GM18907 (cell line): ENCODE measurements around the gene PLCB1.

Experiments used
- ATAC-seq: cut with Tn5 transposase; IDR thresholded peaks from one replicate; pipeline ENCODE4 v1.9.1; 2021; ENCODE audit warnings: mild to moderate bottlenecking, moderate library complexity; ENCODE audit not compliant: unreplicated experiment

The PLCB1 gene

GRCh38 chr20:8208226-8208625 is 76.2 kb downstream of the PLCB1 start:
- ATAC-seq: no peak

GRCh38 chr20:8209061-8209460 is 77.0 kb downstream of the PLCB1 start:
- ATAC-seq: peak; percentile 46

GRCh38 chr20:8210749-8211148 is 78.7 kb downstream of the PLCB1 start:
- no peak for ATAC-seq

- no peak for ATAC-seq
These were observed 80.2 kb downstream of the PLCB1 start for GRCh38 chr20:8212286-8212685.

GRCh38 chr20:8213270-8213669 is 81.2 kb downstream of the PLCB1 start:
- no peak for ATAC-seq

- ATAC-seq: peak; percentile 92
These were observed 81.9 kb downstream of the PLCB1 start for GRCh38 chr20:8213831-8214587.

- no peak for ATAC-seq
These were observed 83.3 kb downstream of the PLCB1 start for GRCh38 chr20:8215361-8215781.

GRCh38 chr20:8216375-8217200 is 84.5 kb downstream of the PLCB1 start:
- no peak for ATAC-seq

- no peak for ATAC-seq
These were observed 86.8 kb downstream of the PLCB1 start for GRCh38 chr20:8218861-8219260.

GRCh38 chr20:8219403-8219802 is 87.3 kb downstream of the PLCB1 start:
- no peak for ATAC-seq

- ATAC-seq: no peak
These were observed 88.7 kb downstream of the PLCB1 start for GRCh38 chr20:8220716-8221115.

- peak; percentile 74 for ATAC-seq
These were observed 89.9 kb downstream of the PLCB1 start for GRCh38 chr20:8221887-8222419.

- ATAC-seq: no peak
These were observed 91.2 kb downstream of the PLCB1 start for GRCh38 chr20:8223091-8223870.

GRCh38 chr20:8225658-8226057 is 93.6 kb downstream of the PLCB1 start:
- no peak for ATAC-seq

- ATAC-seq: no peak
These were observed 94.0 kb downstream of the PLCB1 start for GRCh38 chr20:8226106-8226505.

- ATAC-seq: no peak
These were observed 95.2 kb downstream of the PLCB1 start for GRCh38 chr20:8227293-8227692.

GRCh38 chr20:8228315-8228714 is 96.2 kb downstream of the PLCB1 start:
- ATAC-seq: no peak

- no peak for ATAC-seq
These were observed 97.0 kb downstream of the PLCB1 start for GRCh38 chr20:8229090-8229489.

GRCh38 chr20:8231038-8231437 is 99.0 kb downstream of the PLCB1 start:
- ATAC-seq: no peak

- no peak for ATAC-seq
These were observed 100.3 kb downstream of the PLCB1 start for GRCh38 chr20:8232332-8232731.

GRCh38 chr20:8234580-8234979 is 102.5 kb downstream of the PLCB1 start:
- no peak for ATAC-seq
